Hepatocyte (in vitro differentiated cells): ENCODE data around the gene ERICH4. TPM values are rescaled to one million over a fixed set of nuclear protein-coding genes. Genes with fewer than 3 reads are reported as not detected.

Experiments
- DNase-seq: peaks from one replicate; pipeline ENCODE4 v3.0.0-alpha.2; 2016; ENCODE audit warnings: low spot score
- H2AFZ ChIP-seq: fragments of 200-600 bp; sonication (generic); 2 replicates; pipeline ENCODE4 v1.6.0; 2016; ENCODE audit warnings: antibody characterized with exemption, mild to moderate bottlenecking
- H3K27ac ChIP-seq: fragments of 200-600 bp; sonication (generic); 2 replicates; pipeline ENCODE4 v1.5.1; 2016; ENCODE audit warnings: mild to moderate bottlenecking
- H3K27me3 ChIP-seq: fragments of 200-600 bp; sonication (generic); 2 replicates; pipeline ENCODE4 v1.6.1; 2016
- H3K36me3 ChIP-seq: fragments of 200-600 bp; sonication (generic); replicated peaks from 2 replicates; pipeline ENCODE4 v1.5.1; 2016; ENCODE audit warnings: low read depth; ENCODE audit not compliant: insufficient read depth
- H3K4me1 ChIP-seq: fragments of 200-600 bp; sonication (generic); 2 replicates; pipeline ENCODE4 v1.5.1; 2016; ENCODE audit warnings: mild to moderate bottlenecking, moderate library complexity; ENCODE audit not compliant: insufficient read depth
- H3K4me2 ChIP-seq: fragments of 200-600 bp; sonication (generic); 2 replicates; pipeline ENCODE4 v1.6.0; 2016
- H3K4me3 ChIP-seq: fragments of 200-600 bp; sonication (generic); 2 replicates; pipeline ENCODE4 v1.5.1; 2016; ENCODE audit warnings: mild to moderate bottlenecking
- H3K79me2 ChIP-seq: fragments of 200-600 bp; sonication (generic); 2 replicates; pipeline ENCODE4 v1.6.0; 2017; ENCODE audit warnings: mild to moderate bottlenecking
- H3K9me2 ChIP-seq: fragments of 200-600 bp; sonication (generic); replicated peaks from 2 replicates; pipeline ENCODE4 v1.6.0; 2017; ENCODE audit warnings: mild to moderate bottlenecking; ENCODE audit not compliant: insufficient read depth
- H3K9me3 ChIP-seq: fragments of 200-600 bp; sonication (generic); 2 replicates; pipeline ENCODE4 v1.5.1; 2016; ENCODE audit warnings: low read depth, mild to moderate bottlenecking
- H4K20me1 ChIP-seq: fragments of 200-600 bp; sonication (generic); 2 replicates; pipeline ENCODE4 v1.6.0; 2016; ENCODE audit warnings: mild to moderate bottlenecking; ENCODE audit not compliant: insufficient read depth, poor library complexity, severe bottlenecking
- EZH2 ChIP-seq: fragments of 200-600 bp; sonication (generic); IDR thresholded peaks from 2 replicates; pipeline ENCODE4 v1.6.1; 2016; ENCODE audit warnings: antibody characterized with exemption, mild to moderate bottlenecking, borderline replicate concordance
- EZH2phosphoT487 ChIP-seq: fragments of 200-600 bp; sonication (generic); IDR thresholded peaks from one replicate; pipeline ENCODE4 v1.6.1; 2018; ENCODE audit warnings: antibody characterized with exemption, mild to moderate bottlenecking, low read depth, moderate library complexity; ENCODE audit not compliant: unreplicated experiment, severe bottlenecking
- WGBS: methylation state at CpG from one replicate; pipeline ENCODE4 v1.1.6; 2016; ENCODE audit warnings: low lambda C conversion rate; ENCODE audit errors: missing lambda C conversion rate; 5-methylcytosine and 5-hydroxymethylcytosine counted together
- polyA plus RNA-seq: library from polyadenylated mRNA; unstranded; fragments of >200 nt; fragmentation: Nextera tagmentation; extraction: Ambion mirVana; gene quantifications from 2 replicates; pipeline ENCODE4 v1.2.1, GENCODE V29; 2016
- total RNA-seq: library from RNA; depleted of rRNA; stranded (reverse); fragments of >200 nt; gene quantifications from 2 replicates; pipeline ENCODE4 v1.2.3, GENCODE V29; 2014
- TF ChIP-seq, protein P1 (sequence below): fragments of 200-600 bp; sonication (generic); IDR thresholded peaks from 2 replicates; pipeline ENCODE4 v1.5.1; 2016; ENCODE audit warnings: antibody characterized with exemption, mild to moderate bottlenecking; ENCODE audit not compliant: poor library complexity

ERICH4 gene
- total and polyA plus RNA-seq, 2 experiments from 2014 or later = 2.3 to 4.3 TPM

GRCh38 chr19:41436674-41436951 lies 6.3 kb upstream of the ERICH4 start:
- no peak for DNase-seq
- Histone ChIP-seq H3K4me1 (no peaks in the 10 kb centered on the region), H3K4me2 (no peak overlapping the region), H3K9me2 (no peaks in the 10 kb centered on the region), H3K9me3 (no peaks in the 10 kb centered on the region), H3K27me3 (no peaks in the 10 kb centered on the region), H3K36me3 (no peaks in the 10 kb centered on the region), H2AFZ (no peak overlapping the region), H3K27ac (peak overlapping the region; percentile 74), H4K20me1 (no peaks in the 10 kb centered on the region), H3K79me2 (peaks cover 10% of the 10 kb centered on the region), H3K4me3 (no peak overlapping the region)
- TF ChIP-seq, protein P1, sequence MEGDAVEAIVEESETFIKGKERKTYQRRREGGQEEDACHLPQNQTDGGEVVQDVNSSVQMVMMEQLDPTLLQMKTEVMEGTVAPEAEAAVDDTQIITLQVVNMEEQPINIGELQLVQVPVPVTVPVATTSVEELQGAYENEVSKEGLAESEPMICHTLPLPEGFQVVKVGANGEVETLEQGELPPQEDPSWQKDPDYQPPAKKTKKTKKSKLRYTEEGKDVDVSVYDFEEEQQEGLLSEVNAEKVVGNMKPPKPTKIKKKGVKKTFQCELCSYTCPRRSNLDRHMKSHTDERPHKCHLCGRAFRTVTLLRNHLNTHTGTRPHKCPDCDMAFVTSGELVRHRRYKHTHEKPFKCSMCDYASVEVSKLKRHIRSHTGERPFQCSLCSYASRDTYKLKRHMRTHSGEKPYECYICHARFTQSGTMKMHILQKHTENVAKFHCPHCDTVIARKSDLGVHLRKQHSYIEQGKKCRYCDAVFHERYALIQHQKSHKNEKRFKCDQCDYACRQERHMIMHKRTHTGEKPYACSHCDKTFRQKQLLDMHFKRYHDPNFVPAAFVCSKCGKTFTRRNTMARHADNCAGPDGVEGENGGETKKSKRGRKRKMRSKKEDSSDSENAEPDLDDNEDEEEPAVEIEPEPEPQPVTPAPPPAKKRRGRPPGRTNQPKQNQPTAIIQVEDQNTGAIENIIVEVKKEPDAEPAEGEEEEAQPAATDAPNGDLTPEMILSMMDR = no peak
- TF ChIP-seq EZH2 (no peak), EZH2phosphoT487 (no peak)

DNA sequence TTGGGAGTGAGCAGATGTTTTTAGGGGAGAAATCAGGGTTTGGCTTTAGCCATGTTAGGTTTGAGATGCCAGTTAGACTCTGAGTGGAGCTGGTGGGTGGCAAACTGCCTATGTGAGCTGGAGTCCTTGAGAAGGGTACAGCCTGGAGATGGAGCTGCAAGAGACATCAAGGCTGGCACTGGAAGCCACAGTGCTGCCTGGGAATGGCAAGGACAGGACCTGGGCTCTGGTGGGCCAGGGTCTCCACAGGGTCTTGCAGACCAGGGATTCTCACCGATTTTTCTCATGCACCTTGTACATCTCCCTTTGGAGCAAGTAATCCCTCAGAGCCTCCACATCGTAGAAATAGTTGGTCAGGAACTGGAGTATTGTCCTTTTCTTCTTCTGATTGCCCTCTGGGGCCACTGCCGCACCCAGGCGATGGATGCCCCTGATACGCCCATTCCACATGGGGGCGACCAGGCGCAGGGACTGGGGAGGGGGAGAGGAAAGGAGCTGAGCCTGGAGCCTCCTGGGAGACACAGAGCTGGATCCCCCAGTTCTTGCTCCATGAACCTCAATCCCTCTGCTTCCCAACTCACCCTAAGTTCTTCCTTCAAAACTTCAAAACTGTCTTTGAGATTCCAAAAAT lies 4.9 kb upstream of the ERICH4 start:
- H3K9me2 ChIP-seq = no peaks in the 10 kb centered on the region
- H3K4me3 ChIP-seq = no peak overlapping the region
- DNase-seq = no peak
- H3K27ac ChIP-seq = no peak overlapping the region
- H3K27me3 ChIP-seq = no peaks in the 10 kb centered on the region
- no peaks in the 10 kb centered on the region for H3K4me1 ChIP-seq
- TF ChIP-seq, protein P1 = no peak
- TF ChIP-seq EZH2phosphoT487 (no peak), EZH2 (no peak)
- H3K36me3 ChIP-seq = no peaks in the 10 kb centered on the region
- H4K20me1 ChIP-seq = no peaks in the 10 kb centered on the region
- no peak overlapping the region for H2AFZ ChIP-seq
- peak overlapping the region; percentile 78 for H3K4me2 ChIP-seq
- peaks cover 10% of the 10 kb centered on the region for H3K79me2 ChIP-seq
- H3K9me3 ChIP-seq = no peaks in the 10 kb centered on the region
- WGBS = 93% methylated on average over 7 of the region's 7 CpGs

GRCh38 chr19:41439441-41440222 lies 3.3 kb upstream of the ERICH4 start, which contains the start of gene DMAC2:
DMAC2 (minus strand) TSS chr19:41439912; CDS start chr19:41439899, 13 bp downstream.
- peak within 1 kb of the TSS; percentile 64 for H3K4me3 ChIP-seq
- H3K27ac ChIP-seq = peak within 1 kb of the TSS; percentile 96
- no peaks in the 10 kb centered on the region for H4K20me1 ChIP-seq
- WGBS = 4% methylated on average over 40 of the region's 40 CpGs
- no peaks in the 10 kb centered on the region for H3K4me1 ChIP-seq
- peak within 1 kb of the TSS; percentile 78 for H3K4me2 ChIP-seq
- no peaks in the 10 kb centered on the region for H3K9me2 ChIP-seq
- H3K79me2 ChIP-seq = peaks cover 10% of the 10 kb centered on the region
- no peaks in the 10 kb centered on the region for H3K36me3 ChIP-seq
- TF ChIP-seq EZH2phosphoT487 (no peak), EZH2 (no peak)
- TF ChIP-seq, protein P1 = peak; percentile 54
- peak within 1 kb of the TSS; percentile 80 for H2AFZ ChIP-seq
- H3K9me3 ChIP-seq = no peaks in the 10 kb centered on the region
- peak; percentile 99 for DNase-seq
- H3K27me3 ChIP-seq = no peaks in the 10 kb centered on the region
